Endothelial cell of umbilical vein (primary cell): ENCODE results near the gene PFKP. TPM values are rescaled to one million over a fixed set of nuclear protein-coding genes. Genes with fewer than 3 reads are reported as not detected.

Source experiments
- BruUV-seq: library from RNA; stranded (reverse); fragments of 400-500 nt; replicated peaks from 2 replicates; lab custom pipeline; 2021; lab: Mats Ljungman, UMichigan
- CTCF ChIA-PET: fragments of 300-600, 350-600 bp; sonication (Branson Sonifier 250); formaldehyde crosslinking; loops from one replicate; lab custom pipeline; 2021; ENCODE audit warnings: antibody characterized with exemption, inconsistent platforms; lab: Charles Lee
- POLR2A ChIA-PET: fragments of 300-600, 350-600 bp; sonication (Branson Sonifier 250); formaldehyde crosslinking; loops from one replicate; lab custom pipeline; 2021; ENCODE audit warnings: antibody characterized with exemption, inconsistent platforms; lab: Charles Lee
- DNase-seq: peaks from one replicate; pipeline ENCODE4 v3.0.0-alpha.2; 2011; ENCODE audit warnings: low read depth, low spot score
- FAIRE-seq: peaks from 2 replicates; lab custom pipeline; 2011; peaks lifted over from hg19 to GRCh38; lab: Jason Lieb, UNC
- H2AFZ ChIP-seq: 2 replicates; pipeline ENCODE4 v1.6.0; 2012; ENCODE audit warnings: low read depth, low read length, control low read depth, inconsistent platforms
- H3K27ac ChIP-seq: 2 replicates; pipeline ENCODE4 v1.5.1; 2011; ENCODE audit warnings: low read depth, mild to moderate bottlenecking, control low read depth, low read length, moderate library complexity; ENCODE audit not compliant: insufficient read depth
- H3K27me3 ChIP-seq, 2 experiments: 2 replicates each; pipeline versions ENCODE4 v1.6.0 to v1.6.1; 2011; ENCODE audit warnings: low read length in 2 of 2, mixed read lengths in 1 of 2; ENCODE audit not compliant: control insufficient read depth in 2 of 2, insufficient read depth in 2 of 2
- H3K36me3 ChIP-seq, 2 experiments: 2 replicates in 1 of 2; 3 replicates in 1 of 2; pipeline ENCODE4 v1.5.1; 2011; ENCODE audit warnings: low read length in 2 of 2, mild to moderate bottlenecking in 1 of 2, moderate library complexity in 1 of 2; ENCODE audit not compliant: control insufficient read depth in 2 of 2, insufficient read depth in 2 of 2; ENCODE audit errors: extremely low read depth in 1 of 2
- H3K4me1 ChIP-seq: 3 replicates; pipeline ENCODE4 v1.5.1; 2011; ENCODE audit warnings: mild to moderate bottlenecking, low read length; ENCODE audit not compliant: control insufficient read depth, insufficient read depth; ENCODE audit errors: extremely low read depth
- H3K4me2 ChIP-seq: 2 replicates; pipeline ENCODE4 v1.6.1; 2011; ENCODE audit warnings: low read length, control low read depth, mixed read lengths; ENCODE audit not compliant: insufficient read depth
- H3K4me3 ChIP-seq, 3 experiments: fragments of 200-600 bp in 1 of 3; sonication (generic), shearing (Covaris generic) in 1 of 3; replicated peaks in 1 of 3; 2 replicates each; pipeline ENCODE4 v1.5.1; 2011 to 2016; ENCODE audit warnings: control low read depth in 3 of 3, low read length in 3 of 3, mild to moderate bottlenecking in 2 of 3, inconsistent platforms in 1 of 3, low read depth in 1 of 3, moderate library complexity in 1 of 3; ENCODE audit not compliant: insufficient read depth in 1 of 3
- H3K79me2 ChIP-seq: 2 replicates; pipeline ENCODE4 v1.6.0; 2012; ENCODE audit warnings: low read length, inconsistent platforms; ENCODE audit not compliant: control insufficient read depth, insufficient read depth
- H3K9ac ChIP-seq: replicated peaks from 2 replicates; pipeline ENCODE3; 2011; ENCODE audit warnings: low read length, control low read depth; ENCODE audit not compliant: insufficient read depth; ENCODE audit errors: extremely low read depth
- H3K9me1 ChIP-seq: replicated peaks from 3 replicates; pipeline ENCODE4 v1.6.0; 2011; ENCODE audit warnings: mild to moderate bottlenecking, low read length; ENCODE audit not compliant: control insufficient read depth, insufficient read depth; ENCODE audit errors: extremely low read depth
- H3K9me3 ChIP-seq: replicated peaks from 2 replicates; pipeline ENCODE4 v1.5.1; 2012; ENCODE audit warnings: low read length, inconsistent platforms; ENCODE audit not compliant: control insufficient read depth, insufficient read depth
- H4K20me1 ChIP-seq: replicated peaks from 2 replicates; pipeline ENCODE3; 2011; ENCODE audit warnings: mild to moderate bottlenecking, low read length; ENCODE audit not compliant: control insufficient read depth, insufficient read depth; ENCODE audit errors: extremely low read depth
- JUN ChIP-seq: IDR thresholded peaks from 2 replicates; pipeline ENCODE4 v1.6.1; 2011; ENCODE audit warnings: borderline replicate concordance, low read depth; ENCODE audit not compliant: insufficient read length, insufficient read depth
- POLR2AphosphoS5 ChIP-seq: IDR thresholded peaks from 2 replicates; pipeline ENCODE4 v1.6.1; 2012; ENCODE audit warnings: low read depth, mild to moderate bottlenecking, control low read depth, low read length, moderate library complexity; ENCODE audit not compliant: insufficient read depth
- dilution Hi-C: fragments of 300-500 bp; cut with MboI; formaldehyde crosslinking; loops from one replicate; pipeline ENCODE4 v1.15.0; 2019; ENCODE audit warnings: low sequenced_read_pairs; ENCODE audit not compliant: extremely low pct_ligation_motif_present
- intact Hi-C: fragments of 100-400 bp; cut with micrococcal nuclease; formaldehyde crosslinking; loops from one replicate; pipeline ENCODE4 v1.10.0; 2022
- polyA plus RNA-seq, 4 experiments: library from polyadenylated mRNA; depleted of rRNA in 3 of 4; stranded (reverse) in 3 of 4; unstranded in 1 of 4; fragments of >200 nt; gene quantifications; 2 replicates each; pipeline versions ENCODE4 v1.2.1 to v1.2.3, GENCODE V29; 2011 to 2012; ENCODE audit warnings: missing spikeins in 1 of 4
- total RNA-seq: library from RNA; stranded (reverse); gene quantifications from 2 replicates; pipeline ENCODE4 v1.2.3, GENCODE V29; 2021
- TF ChIP-seq, protein P1 (sequence below), 2 donors: IDR thresholded peaks; 1 replicate in 1 of 2; 2 replicates in 1 of 2; pipeline ENCODE4 v1.5.1; 2011; ENCODE audit warnings: low read length in 2 of 2, mild to moderate bottlenecking in 2 of 2, moderate library complexity in 2 of 2, control low read depth in 1 of 2, inconsistent platforms in 1 of 2, low read depth in 1 of 2; ENCODE audit not compliant: insufficient read depth in 1 of 2; ENCODE audit errors: extremely low read depth in 1 of 2

PFKP gene
- total and polyA plus RNA-seq, 2 donors (not counting 3 experiments of a cell fraction or from before 2014, with no cell fraction given), result 185 to 359 TPM

DNA sequence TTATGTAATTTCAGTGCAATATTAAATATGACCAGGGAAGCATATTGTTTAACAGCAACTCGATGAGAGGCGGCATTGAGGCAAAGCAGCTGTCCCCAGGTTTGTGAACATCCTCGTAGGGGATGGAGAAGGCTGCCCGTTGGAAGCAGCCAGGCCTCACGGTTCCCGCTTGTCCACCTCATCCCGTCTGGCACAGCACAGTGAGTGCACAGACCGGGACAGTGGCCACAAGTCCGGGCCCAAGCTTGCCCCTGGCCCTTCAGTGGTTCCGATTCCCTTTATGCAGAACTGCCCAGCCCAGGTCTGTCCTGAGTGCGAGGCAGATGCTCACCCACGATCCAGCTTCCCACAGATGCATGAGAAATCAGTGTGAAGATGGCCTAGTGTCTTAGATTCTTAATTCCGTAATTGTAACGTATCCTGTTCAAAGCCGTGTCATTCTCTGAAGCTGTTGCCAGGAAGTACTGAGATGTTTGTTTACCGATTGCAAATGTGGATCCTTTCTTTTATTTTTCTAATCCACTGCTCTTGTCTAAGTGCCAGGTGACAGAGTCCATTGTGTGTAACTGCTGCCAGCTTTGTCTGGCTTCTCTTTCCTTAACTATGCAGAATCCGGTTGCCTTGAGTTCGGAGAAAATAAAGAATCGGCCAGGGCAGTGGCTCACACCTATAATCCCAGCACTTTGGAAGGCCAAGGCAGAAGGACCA lies 35.5 kb downstream of the PFKP start:
- H3K9me1 ChIP-seq, result no peaks in the 10 kb centered on the region
- intact Hi-C loops (loop anchor here (1.0 to 2.0 kb wide), 2 partner anchors 8 to 32 kb away; no protein-coding TSS in a partner anchor), dilution Hi-C loops (no loop called here)
- ChIA-PET POLR2A (interaction anchor here (0.7 kb wide), 1 partner anchor 10 kb away, joined by 3 read pairs; no protein-coding TSS in a partner anchor), CTCF (interaction anchor here (0.8 to 1.6 kb wide), 7 partner anchors 12 to 70 kb away, joined by 3 to 10 read pairs (median 4); partner anchors contain the start of gene PITRM1)
- peaks cover 31 to 39% of the 10 kb centered on the region in 2 experiments for H3K36me3 ChIP-seq
- H3K9ac ChIP-seq, result peak overlapping the region; percentile 82
- no peaks in the 10 kb centered on the region for H3K27me3 ChIP-seq
- peaks cover 14% of the 10 kb centered on the region for H3K4me1 ChIP-seq
- peaks cover 61% of the 10 kb centered on the region for H3K79me2 ChIP-seq
- BruUV-seq, result TSS peak; percentile 76
- TF ChIP-seq POLR2AphosphoS5 (no peak), JUN (peak; percentile 37)
- TF ChIP-seq, protein P1, sequence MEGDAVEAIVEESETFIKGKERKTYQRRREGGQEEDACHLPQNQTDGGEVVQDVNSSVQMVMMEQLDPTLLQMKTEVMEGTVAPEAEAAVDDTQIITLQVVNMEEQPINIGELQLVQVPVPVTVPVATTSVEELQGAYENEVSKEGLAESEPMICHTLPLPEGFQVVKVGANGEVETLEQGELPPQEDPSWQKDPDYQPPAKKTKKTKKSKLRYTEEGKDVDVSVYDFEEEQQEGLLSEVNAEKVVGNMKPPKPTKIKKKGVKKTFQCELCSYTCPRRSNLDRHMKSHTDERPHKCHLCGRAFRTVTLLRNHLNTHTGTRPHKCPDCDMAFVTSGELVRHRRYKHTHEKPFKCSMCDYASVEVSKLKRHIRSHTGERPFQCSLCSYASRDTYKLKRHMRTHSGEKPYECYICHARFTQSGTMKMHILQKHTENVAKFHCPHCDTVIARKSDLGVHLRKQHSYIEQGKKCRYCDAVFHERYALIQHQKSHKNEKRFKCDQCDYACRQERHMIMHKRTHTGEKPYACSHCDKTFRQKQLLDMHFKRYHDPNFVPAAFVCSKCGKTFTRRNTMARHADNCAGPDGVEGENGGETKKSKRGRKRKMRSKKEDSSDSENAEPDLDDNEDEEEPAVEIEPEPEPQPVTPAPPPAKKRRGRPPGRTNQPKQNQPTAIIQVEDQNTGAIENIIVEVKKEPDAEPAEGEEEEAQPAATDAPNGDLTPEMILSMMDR (IDR thresholded peaks at IDR 0.05; ENCODE audit: extremely low read depth in 1 of 2, insufficient read depth in 1 of 2, low read depth in 1 of 2, low read length in 2 of 2), result no peak
- H3K9me3 ChIP-seq, result no peaks in the 10 kb centered on the region
- DNase-seq (peak; percentile 93), FAIRE-seq (peak; percentile 97)
- H2AFZ ChIP-seq, result no peak overlapping the region
- no peak overlapping the region for H3K4me3 ChIP-seq
- H4K20me1 ChIP-seq, result no peaks in the 10 kb centered on the region
- peak overlapping the region; percentile 96 for H3K27ac ChIP-seq
- H3K4me2 ChIP-seq, result peak overlapping the region; percentile 49
